Cardiac fibroblast (primary cell): Measurements from ENCODE around the gene KLHL17.

Experiments
- DNase-seq, 2 donors: peaks; one replicate each; pipeline versions ENCODE4 v3.0.0 to v3.0.0-alpha.2; 2010; ENCODE audit warnings: low read depth in 2 of 2
- H3K4me3 ChIP-seq, 2 donors: replicated peaks in 1 of 2; 1 replicate in 1 of 2; 2 replicates in 1 of 2; pipeline ENCODE4 v1.5.1; 2011; ENCODE audit warnings: low read depth in 2 of 2, low read length in 2 of 2, mild to moderate bottlenecking in 2 of 2, moderate library complexity in 1 of 2
- CTCF ChIP-seq: IDR thresholded peaks from one replicate; pipeline ENCODE4 v1.5.1; 2011; ENCODE audit warnings: low read depth, mild to moderate bottlenecking, low read length, inconsistent platforms

Gene KLHL17

DNA sequence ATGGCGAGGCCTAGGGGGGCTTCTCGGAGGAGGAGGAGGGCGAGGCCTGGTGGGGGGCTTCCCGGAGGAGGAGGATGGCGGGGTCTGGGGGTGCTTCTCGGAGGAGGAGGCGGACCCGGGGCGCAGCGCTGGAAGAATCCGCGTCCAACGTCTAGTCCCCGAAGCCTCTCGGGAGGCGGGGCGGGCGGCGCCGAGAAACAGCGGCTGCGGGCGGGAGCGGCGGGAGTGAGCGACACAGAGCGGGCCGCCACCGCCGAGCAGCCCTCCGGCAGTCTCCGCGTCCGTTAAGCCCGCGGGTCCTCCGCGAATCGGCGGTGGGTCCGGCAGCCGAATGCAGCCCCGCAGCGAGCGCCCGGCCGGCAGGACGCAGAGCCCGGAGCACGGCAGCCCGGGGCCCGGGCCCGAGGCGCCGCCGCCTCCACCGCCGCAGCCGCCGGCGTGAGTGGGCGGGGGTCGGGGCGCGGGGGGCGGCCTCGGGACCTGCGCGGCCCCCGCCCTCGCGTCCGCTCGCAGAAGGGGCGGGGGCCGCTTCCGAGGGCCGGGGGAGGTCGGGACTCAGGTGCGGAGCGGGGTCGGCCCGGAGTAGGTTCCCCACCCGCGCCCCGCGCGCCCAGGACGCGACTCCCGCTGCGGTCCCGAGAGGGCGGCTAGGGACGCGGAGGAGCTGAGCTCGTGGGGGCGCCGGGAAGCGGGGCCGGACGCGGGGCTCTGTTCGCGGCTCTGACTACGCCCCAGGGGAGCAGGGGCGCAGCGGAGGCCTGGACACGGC is at the start of gene KLHL17:
TSS of gene KLHL17 (plus strand) at position 222 of the 769 bp plus-strand sequence. CDS start at position 332, 110 bp downstream.
- DNase-seq, result peak; percentile 66 to 72
- no peak for TF ChIP-seq CTCF
- H3K4me3 ChIP-seq, result peak within 1 kb of the TSS; percentile 47 to 68

GRCh38 chr1:910881-911721 is 49.3 kb upstream of the KLHL17 start:
- no peak for TF ChIP-seq CTCF
- no peak overlapping the region for H3K4me3 ChIP-seq
- DNase-seq, result peak in 1 of 2 donors; percentile 46

GRCh38 chr1:911875-912739 is 48.3 kb upstream of the KLHL17 start:
- H3K4me3 ChIP-seq, result no peak overlapping the region
- DNase-seq, result no peak
- no peak for TF ChIP-seq CTCF

DNA sequence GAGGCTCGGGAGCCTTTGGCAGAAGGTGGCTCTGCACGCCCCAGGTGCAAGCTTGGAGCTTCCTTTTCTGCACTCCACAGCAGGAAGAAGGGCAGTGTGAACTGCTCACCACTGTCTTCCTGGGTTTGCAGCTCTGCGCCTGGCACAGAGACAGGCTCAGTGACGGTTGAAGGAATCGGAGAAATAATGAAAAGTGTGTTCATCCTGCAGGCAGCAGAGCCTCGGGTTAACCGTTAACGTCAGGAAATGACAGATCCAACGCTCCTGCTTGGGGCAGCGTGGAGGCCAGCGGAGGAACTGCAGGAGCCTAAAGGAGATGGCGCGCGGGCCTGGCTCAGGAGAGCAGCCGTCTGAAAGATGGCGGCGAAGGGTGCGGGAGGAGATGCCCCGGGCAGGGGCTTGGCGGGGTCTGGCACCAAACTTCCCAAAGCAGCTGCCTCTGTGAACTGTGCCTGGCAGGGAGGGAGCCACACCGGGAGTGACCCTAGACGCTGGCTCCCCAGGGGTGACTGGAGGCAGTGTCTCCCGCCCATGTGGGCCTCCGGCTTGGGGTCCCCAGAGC is 47.6 kb upstream of the KLHL17 start:
- peak; percentile 47 for TF ChIP-seq CTCF
- DNase-seq, result peak in 1 of 2 donors; percentile 35
- H3K4me3 ChIP-seq, result no peak overlapping the region

- H3K4me3 ChIP-seq, result no peak overlapping the region
- DNase-seq, result no peak
- no peak for TF ChIP-seq CTCF
Measured at GRCh38 chr1:913491-914130, 46.8 kb upstream of the KLHL17 start.
